ENCODE results near the gene LINC01488.

The LINC01488 gene

GRCh38 chr11:69481393-69481844 lies at the start of gene LINC01488:
LINC01488 (plus strand) TSS chr11:69481663.
- no peak for DNase-seq

- no peak for DNase-seq
These were observed 49.3 kb upstream of the LINC01488 start for GRCh38 chr11:69431893-69432738.

DNA sequence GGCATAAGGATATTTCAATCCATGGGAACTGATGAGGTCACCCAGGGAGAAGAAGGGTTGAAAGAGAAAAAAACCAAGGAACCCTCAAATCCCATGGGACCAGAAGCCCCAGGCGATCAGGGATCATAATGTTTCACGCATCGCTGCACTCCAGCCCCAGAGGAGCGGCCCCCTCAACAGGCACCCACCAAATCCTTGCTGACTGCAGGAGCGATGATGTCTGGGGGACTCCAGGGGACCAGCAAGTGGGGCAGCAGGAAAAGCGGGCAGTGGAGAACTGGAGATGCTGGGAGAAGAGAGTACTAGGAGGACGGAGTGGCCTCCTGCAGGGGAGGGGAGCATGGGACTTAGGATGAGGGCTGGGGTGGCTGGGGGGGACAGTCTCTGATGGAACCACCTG lies 47.7 kb upstream of the LINC01488 start:
- no peak for DNase-seq

DNA sequence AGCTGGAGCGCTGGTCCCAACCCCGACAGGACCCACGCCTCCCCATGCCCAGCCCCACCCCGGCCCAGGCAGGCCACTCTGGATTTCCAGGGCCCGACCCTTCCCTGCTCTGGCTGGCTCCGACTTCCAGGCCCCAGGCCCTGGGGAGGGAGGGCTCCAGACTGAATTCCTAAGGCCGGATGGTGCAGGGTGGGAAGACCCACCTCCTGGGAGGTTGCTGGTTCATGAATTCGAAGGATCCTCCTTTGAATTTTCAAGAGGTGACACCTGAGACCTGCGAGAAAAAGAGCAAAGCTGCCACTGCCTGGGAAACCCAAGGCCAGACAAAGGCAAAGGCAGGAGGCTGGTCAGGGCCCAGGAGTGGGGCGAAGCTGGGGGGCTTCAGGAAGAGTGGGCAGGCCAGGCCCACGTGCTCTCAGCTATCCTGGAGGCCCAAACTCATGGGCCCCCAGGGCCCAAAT lies 47.0 kb upstream of the LINC01488 start:
- DNase-seq, result no peak

DNA sequence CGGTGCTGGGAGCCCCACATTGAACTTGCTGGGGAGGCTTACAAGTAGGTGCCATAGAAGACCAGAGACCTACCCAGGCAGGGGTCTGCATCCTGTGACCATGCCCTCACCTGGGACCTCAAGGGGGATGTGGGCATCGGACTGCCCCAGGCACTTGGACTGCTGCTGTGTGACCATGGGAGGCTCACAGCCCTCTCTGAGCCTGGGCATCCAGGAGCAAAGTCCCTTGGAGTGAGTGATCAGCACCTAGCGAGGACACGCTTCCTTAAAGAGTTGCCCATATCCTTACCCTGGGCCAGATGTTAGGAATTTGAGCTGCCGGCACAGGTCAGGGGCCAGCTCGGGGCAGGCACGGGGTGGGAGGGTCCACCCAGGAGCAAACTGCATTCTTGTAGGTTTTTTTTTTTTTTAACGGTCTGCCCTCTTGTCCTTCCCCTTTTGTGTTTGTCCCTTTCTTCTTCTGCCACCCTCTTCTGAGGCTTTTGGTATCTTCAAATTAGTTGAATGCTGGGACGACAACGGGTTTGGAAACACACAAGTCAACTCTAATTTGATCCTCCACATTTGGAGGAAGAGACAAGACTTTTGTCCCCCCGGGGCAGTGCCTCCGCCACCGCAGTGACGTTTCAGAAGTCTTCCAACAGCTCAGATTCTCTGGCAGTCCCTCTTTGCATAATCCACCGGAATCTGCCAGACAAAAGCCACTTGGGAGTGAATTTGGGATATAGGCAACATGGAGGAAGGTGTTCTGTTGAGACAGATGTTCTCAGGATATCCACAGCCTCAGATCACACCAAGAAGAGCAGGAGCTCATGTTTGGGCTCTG lies 46.1 kb upstream of the LINC01488 start:
- DNase-seq, result no peak

GRCh38 chr11:69436041-69436982 lies 45.2 kb upstream of the LINC01488 start:
- DNase-seq, result no peak

- no peak for DNase-seq
These were observed 44.2 kb upstream of the LINC01488 start for GRCh38 chr11:69437001-69437875.

DNA sequence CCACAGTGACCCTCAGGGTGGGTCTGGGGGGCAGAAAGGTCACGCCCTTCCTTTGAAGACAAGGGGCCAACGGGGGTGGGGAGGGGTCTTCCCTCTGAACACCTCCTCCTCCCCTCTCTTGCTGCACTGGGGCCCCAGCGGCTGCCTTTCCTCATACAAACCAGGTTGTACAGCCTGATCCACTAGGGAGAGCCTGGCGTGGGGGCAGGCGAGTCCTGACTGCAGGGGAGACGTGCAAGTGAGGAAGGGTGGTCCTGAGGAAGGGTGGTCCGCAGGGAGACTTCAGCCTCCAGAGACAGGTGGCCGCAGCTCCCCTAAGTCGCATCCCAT lies 43.6 kb upstream of the LINC01488 start:
- DNase-seq, result no peak

- DNase-seq, result no peak
These were observed 43.1 kb upstream of the LINC01488 start for GRCh38 chr11:69438286-69438920.

- no peak for DNase-seq
These were observed 42.3 kb upstream of the LINC01488 start for GRCh38 chr11:69439127-69439526.

GRCh38 chr11:69439651-69440464 lies 41.6 kb upstream of the LINC01488 start:
- DNase-seq, result no peak

DNA sequence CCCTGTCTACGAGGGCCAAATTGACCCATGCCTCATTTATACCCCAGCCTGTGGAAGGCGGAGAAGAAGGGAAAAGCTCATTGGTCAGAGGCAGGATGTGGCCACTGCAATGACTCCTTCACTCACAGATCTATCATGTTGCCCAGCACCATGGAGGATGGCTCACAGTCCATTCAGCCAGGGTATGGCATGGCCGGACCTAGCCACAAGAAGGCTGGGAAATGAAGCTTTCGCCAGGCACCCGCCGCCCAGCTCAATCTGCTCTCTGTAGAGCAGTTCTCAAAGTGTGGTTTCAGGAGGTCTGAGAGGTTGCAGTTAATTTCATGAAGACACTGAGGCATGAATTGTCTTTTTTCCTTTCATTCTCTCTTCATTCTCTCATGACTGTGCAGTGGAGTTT lies 40.6 kb upstream of the LINC01488 start:
- DNase-seq, result no peak

DNA sequence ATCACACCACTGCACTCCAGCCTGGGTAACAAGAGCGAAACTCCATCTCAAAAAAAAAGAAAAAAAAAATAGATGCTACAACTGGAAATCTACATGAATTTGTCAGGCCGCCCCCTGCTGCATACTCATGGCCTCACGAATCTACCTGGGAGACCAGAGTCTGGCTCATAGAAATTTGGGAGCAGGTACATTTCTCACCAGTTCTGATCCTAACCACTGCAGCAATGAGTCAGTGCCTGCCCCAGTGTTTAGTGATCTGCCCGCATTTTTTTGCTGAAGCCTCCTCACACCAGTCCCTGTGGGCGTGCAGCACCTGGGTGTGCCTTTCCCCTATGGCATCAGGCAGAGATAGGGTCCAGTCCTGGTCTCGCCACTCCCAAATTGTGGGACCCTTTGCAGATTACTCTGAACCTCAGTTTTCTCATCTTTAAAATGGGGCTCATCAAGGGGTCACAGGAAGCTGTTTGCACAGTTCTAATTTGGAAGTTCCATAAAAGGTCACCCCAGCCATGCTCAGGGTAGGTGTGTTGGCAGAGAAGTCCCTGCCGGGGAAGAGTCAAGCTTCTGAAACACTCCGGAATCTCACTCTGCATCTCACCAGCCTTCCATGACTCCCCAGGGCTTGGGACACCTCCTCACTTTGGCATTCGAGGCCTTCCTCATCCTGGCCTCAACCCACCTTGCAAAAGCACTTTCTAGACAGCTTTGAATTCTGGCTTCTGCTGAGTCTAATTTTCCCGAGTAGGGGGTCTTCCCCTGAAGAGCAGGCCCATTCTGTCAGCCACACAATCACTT lies 39.3 kb upstream of the LINC01488 start:
- DNase-seq, result no peak

DNA sequence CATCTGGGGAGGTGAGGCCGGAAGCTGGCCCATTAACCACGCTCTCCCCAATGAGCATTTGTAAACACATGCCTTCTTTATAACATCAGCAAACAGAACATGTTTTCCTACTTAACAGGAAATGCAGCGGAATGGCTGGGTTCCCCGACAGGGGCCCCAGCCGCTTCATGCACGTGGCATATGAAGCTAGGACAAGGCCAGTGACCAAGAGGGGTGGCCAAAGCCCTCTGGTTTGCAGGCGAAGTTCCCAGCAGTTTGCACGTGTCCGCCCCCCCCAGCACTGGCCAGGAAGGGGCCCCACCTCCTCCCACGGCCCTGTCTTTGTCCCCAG lies 38.7 kb upstream of the LINC01488 start:
- DNase-seq, result no peak

- peak; percentile 72 for DNase-seq
These were observed 38.1 kb upstream of the LINC01488 start for GRCh38 chr11:69443138-69443967.

GRCh38 chr11:69443968-69444364 lies 37.5 kb upstream of the LINC01488 start:
- DNase-seq, result no peak

- DNase-seq, result no peak
These were observed 36.9 kb upstream of the LINC01488 start for GRCh38 chr11:69444381-69445130.

- DNase-seq, result no peak
These were observed 36.4 kb upstream of the LINC01488 start for GRCh38 chr11:69445131-69445470.
